CD4-positive, alpha-beta T cell (primary cell): ENCODE results near the gene SAFB2. TPM values are rescaled to one million over a fixed set of nuclear protein-coding genes. Genes with fewer than 3 reads are reported as not detected.

Experiments used
- ATAC-seq: fragments of 200-7000 bp; cut with Tn5 transposase; one replicate; pipeline ENCODE4 v1.10.0; 2022; ENCODE audit warnings: mild to moderate bottlenecking; ENCODE audit not compliant: poor library complexity
- CTCF ChIA-PET: fragments of 350-600 bp; sonication (Branson Sonifier 250); formaldehyde crosslinking; loops from one replicate; lab custom pipeline; 2021; ENCODE audit warnings: antibody characterized with exemption, inconsistent platforms; lab: Charles Lee
- POLR2A ChIA-PET: fragments of 350-600 bp; sonication (Branson Sonifier 250); formaldehyde crosslinking; loops from one replicate; lab custom pipeline; 2021; ENCODE audit warnings: antibody characterized with exemption, inconsistent platforms; lab: Charles Lee
- DNase-seq, 14 experiments: peaks; one replicate each; pipeline ENCODE4 v3.0.0-alpha.2; 2013 to 2020; ENCODE audit warnings: mixed read lengths in 2 of 14
- H3K27ac ChIP-seq, 2 donors: one replicate each; pipeline versions ENCODE4 v1.5.1 to v1.7.0; 2013; ENCODE audit warnings: low read length in 2 of 2, low read depth in 1 of 2, mild to moderate bottlenecking in 1 of 2
- H3K27me3 ChIP-seq, 2 experiments: 1 replicate in 1 of 2; 2 replicates in 1 of 2; pipeline versions ENCODE4 v1.6.1 to v1.7.0; 2013; ENCODE audit warnings: low read length in 2 of 2, control low read depth in 1 of 2, mild to moderate bottlenecking in 1 of 2, moderate library complexity in 1 of 2; ENCODE audit not compliant: insufficient read depth in 2 of 2, control insufficient read depth in 1 of 2
- H3K36me3 ChIP-seq: one replicate; pipeline ENCODE4 v1.6.1; 2013; ENCODE audit warnings: low read length, control low read depth; ENCODE audit not compliant: insufficient read depth
- H3K4me1 ChIP-seq: one replicate; pipeline ENCODE4 v1.6.1; 2013; ENCODE audit warnings: low read length, control low read depth; ENCODE audit not compliant: insufficient read depth
- H3K4me3 ChIP-seq: one replicate; pipeline ENCODE4 v1.5.1; 2013; ENCODE audit warnings: mild to moderate bottlenecking, low read length, moderate library complexity
- H3K9me3 ChIP-seq, 2 experiments: 1 replicate in 1 of 2; 2 replicates in 1 of 2; pipeline versions ENCODE4 v1.6.1 to v1.7.0; 2013; ENCODE audit warnings: low read length in 2 of 2, mild to moderate bottlenecking in 2 of 2, control low read depth in 1 of 2, moderate library complexity in 1 of 2; ENCODE audit not compliant: control insufficient read depth in 1 of 2, insufficient read depth in 1 of 2
- H3K27ac Mint-ChIP-seq: one replicate; pipeline ENCODE4 v1.8.0; 2020; ENCODE audit warnings: mixed read lengths
- H3K27me3 Mint-ChIP-seq: one replicate; pipeline ENCODE4 v1.8.0; 2021; ENCODE audit warnings: mixed read lengths
- H3K36me3 Mint-ChIP-seq: one replicate; pipeline ENCODE4 v1.8.0; 2021; ENCODE audit warnings: low read depth, mixed read lengths
- H3K4me1 Mint-ChIP-seq: one replicate; pipeline ENCODE4 v1.8.0; 2021; ENCODE audit warnings: low read depth, mixed read lengths
- H3K4me3 Mint-ChIP-seq: one replicate; pipeline ENCODE4 v1.8.0; 2020; ENCODE audit warnings: mild to moderate bottlenecking, mixed read lengths
- H3K9me3 Mint-ChIP-seq: one replicate; pipeline ENCODE4 v1.8.0; 2020; ENCODE audit warnings: mixed read lengths
- CTCF ChIP-seq: fragments of 200-600 bp; IDR thresholded peaks from one replicate; pipeline ENCODE4 v1.8.0; 2022; ENCODE audit warnings: antibody characterized with exemption, mild to moderate bottlenecking
- intact Hi-C, 2 experiments: fragments of 100-400 bp; cut with DNase I in 1 of 2; cut with micrococcal nuclease in 1 of 2; formaldehyde crosslinking; loops; one replicate each; pipeline versions ENCODE4 v1.15.1 to v1.9.0; 2023 to 2025; cut with DNase I, micrococcal nuclease
- total RNA-seq, 174 experiments: library from RNA in 2 of 174; stranded (reverse) in 2 of 174; gene quantifications; one replicate each; pipeline ENCODE4 v1.2.3 and lab custom pipeline; 2021 to 2026

SAFB2 gene
- total RNA-seq, 2 experiments from 2014 or later = 238 to 246 TPM

- ATAC-seq (peak; percentile 88), DNase-seq (peak; percentile 50 to 86 (median 65))
- peak; percentile 97 for TF ChIP-seq CTCF
- Mint-ChIP-seq H3K27ac (no peak overlapping the region), H3K4me1 (peaks cover 10% of the 10 kb centered on the region), H3K27me3 (no peaks in the 10 kb centered on the region), H3K4me3 (no peak overlapping the region), H3K9me3 (no peaks in the 10 kb centered on the region), H3K36me3 (peaks cover 3% of the 10 kb centered on the region)
- Histone ChIP-seq H3K4me3 (no peak overlapping the region), H3K9me3 (no peaks in the 10 kb centered on the region), H3K27ac (no peak overlapping the region), H3K27me3 (no peaks in the 10 kb centered on the region), H3K4me1 (peaks cover 10% of the 10 kb centered on the region), H3K36me3 (peaks cover 9% of the 10 kb centered on the region)
- ChIA-PET CTCF (no interaction called here), POLR2A (no interaction called here)
- intact Hi-C loops = loop anchor here (2.0 kb wide), 1 partner anchor 529 kb away; no protein-coding TSS in a partner anchor
These were observed 44.3 kb downstream of the SAFB2 start for GRCh38 chr19:5578097-5578846.

GRCh38 chr19:5575590-5575989, 47.0 kb downstream of the SAFB2 start:
- TF ChIP-seq CTCF = no peak

GRCh38 chr19:5572556-5573286, 49.9 kb downstream of the SAFB2 start:
- Histone ChIP-seq H3K27me3 (peaks cover 4 to 5% of the 10 kb centered on the region in 2 experiments), H3K27ac (no peak overlapping the region), H3K4me3 (no peak overlapping the region), H3K4me1 (peaks cover 4% of the 10 kb centered on the region), H3K36me3 (no peaks in the 10 kb centered on the region), H3K9me3 (peaks cover 0 to 4% of the 10 kb centered on the region in 2 experiments)
- TF ChIP-seq CTCF = no peak
- peaks cover 1% of the 10 kb centered on the region for H3K4me1 Mint-ChIP-seq
- no peak for DNase-seq
- intact Hi-C loops = no loop called here
- H3K9me3 Mint-ChIP-seq = no peaks in the 10 kb centered on the region
- H3K27ac Mint-ChIP-seq = no peak overlapping the region
- ChIA-PET CTCF (no interaction called here), POLR2A (no interaction called here)
- peaks cover 4% of the 10 kb centered on the region for H3K27me3 Mint-ChIP-seq
- H3K36me3 Mint-ChIP-seq = no peaks in the 10 kb centered on the region
- no peak for ATAC-seq
- H3K4me3 Mint-ChIP-seq = no peak overlapping the region

More at GRCh38 chr19:5575590-5575989, 47.0 kb downstream of the SAFB2 start:
- H3K27ac ChIP-seq = no peak overlapping the region
- no peak overlapping the region for H3K4me3 Mint-ChIP-seq
- peaks cover 10% of the 10 kb centered on the region for H3K4me1 Mint-ChIP-seq
- ChIA-PET CTCF (no interaction called here), POLR2A (interaction anchor here (0.6 kb wide), 1 partner anchor 284 kb away, joined by 3 read pairs; no protein-coding TSS in a partner anchor)
- intact Hi-C loops = no loop called here
- H3K36me3 ChIP-seq = no peaks in the 10 kb centered on the region
- H3K9me3 ChIP-seq = no peaks in the 10 kb centered on the region
- H3K36me3 Mint-ChIP-seq = no peaks in the 10 kb centered on the region
- ATAC-seq (no peak), DNase-seq (no peak)
- no peaks in the 10 kb centered on the region for H3K27me3 Mint-ChIP-seq
- H3K9me3 Mint-ChIP-seq = no peaks in the 10 kb centered on the region
- H3K27me3 ChIP-seq = no peaks in the 10 kb centered on the region
- H3K27ac Mint-ChIP-seq = no peak overlapping the region
- no peak overlapping the region for H3K4me3 ChIP-seq
- H3K4me1 ChIP-seq = peaks cover 10% of the 10 kb centered on the region
